HG02571 (cell line): ENCODE measurements around the gene CRB3.
"Not testable (repeated sequence)": the region's sequence is repeated elsewhere in the genome, so short reads cannot be mapped to it uniquely, and the experiment has no call there.

Experiments used
- ATAC-seq: cut with Tn5 transposase; IDR thresholded peaks from one replicate; pipeline ENCODE4 v1.9.1; 2021; ENCODE audit warnings: mild to moderate bottlenecking, moderate library complexity; ENCODE audit not compliant: unreplicated experiment

CRB3 gene

DNA sequence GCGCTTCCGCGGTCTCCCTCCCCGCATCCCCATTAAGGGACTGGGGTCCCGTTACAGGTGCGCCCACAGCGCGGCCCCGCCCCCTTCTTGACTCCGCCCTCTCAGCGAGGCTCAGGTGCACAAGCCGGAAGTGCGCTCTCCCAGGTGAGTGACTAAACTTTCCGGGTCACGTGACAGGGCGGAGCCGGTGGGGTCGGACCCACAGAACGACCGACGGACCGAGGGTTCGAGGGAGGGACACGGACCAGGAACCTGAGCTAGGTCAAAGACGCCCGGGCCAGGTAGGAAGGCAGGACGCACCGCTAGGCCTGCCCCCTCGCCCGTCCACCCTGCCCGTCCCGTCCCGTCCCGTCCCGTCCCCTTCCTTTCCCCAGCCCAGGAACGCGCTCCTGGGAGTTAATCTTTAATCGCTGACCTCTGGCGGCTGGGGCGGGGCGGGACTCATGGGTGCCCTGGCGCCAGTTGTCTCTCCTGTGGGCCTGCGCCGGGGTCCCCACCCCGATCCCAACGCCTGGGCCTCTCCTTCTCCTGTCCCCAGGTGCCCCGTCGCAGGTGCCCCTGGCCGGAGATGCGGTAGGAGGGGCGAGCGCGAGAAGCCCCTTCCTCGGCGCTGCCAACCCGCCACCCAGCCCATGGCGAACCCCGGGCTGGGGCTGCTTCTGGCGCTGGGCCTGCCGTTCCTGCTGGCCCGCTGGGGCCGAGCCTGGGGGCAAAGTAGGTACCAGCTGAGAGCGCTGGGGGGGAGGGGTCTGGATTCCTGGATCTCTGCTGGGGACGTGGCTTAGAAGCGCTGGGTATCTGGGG is at the start of gene CRB3:
TSS of gene CRB3 (plus strand) at position 202 of the 804 bp plus-strand sequence. CDS start at position 633, 431 bp downstream.
- ATAC-seq, result no peak

DNA sequence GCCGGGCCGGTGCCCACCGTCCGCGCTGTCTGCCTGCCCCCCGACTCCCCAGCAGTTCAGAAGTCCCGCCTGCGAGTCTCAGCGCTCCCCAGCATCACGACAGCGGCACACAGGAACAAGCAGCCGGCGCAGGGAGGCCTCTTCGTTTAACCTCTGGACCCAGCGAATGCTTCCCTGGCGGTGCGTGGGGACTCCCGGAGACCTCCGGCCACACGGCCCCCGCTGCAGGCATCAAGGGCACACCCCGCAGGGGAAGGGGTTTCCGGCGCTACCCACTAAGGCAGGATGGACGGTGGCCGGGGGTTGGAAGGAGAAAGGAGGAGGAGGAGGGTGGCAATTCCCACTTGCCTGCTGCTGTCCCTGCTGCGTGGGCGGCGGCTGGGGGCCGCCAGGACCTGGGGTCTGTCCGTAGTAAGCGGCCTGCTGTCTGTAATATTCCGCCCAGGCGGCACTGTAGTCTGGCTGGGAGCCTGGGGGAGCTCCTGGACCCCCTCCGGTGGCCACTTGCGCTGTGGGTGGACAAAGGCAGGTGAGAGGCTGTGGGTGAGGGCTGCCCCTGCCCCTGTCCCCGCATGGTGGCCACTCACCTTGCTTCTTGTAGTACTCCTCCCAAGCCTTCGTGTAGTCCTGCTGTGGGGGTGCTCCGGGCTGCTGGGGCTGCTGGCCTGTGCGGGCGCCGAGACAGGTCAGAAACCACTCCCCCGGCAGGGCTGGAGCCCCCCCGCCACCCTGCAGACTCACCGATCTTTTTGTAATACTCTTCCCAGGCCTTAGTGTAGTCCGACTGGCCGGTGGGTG is 49.1 kb upstream of the CRB3 start:
- no peak for ATAC-seq

- no peak for ATAC-seq
These were observed 48.4 kb upstream of the CRB3 start for GRCh38 chr19:6415591-6416190.

- no peak for ATAC-seq
These were observed 47.2 kb upstream of the CRB3 start for GRCh38 chr19:6416658-6417405.

GRCh38 chr19:6417713-6418561 is 46.1 kb upstream of the CRB3 start:
- ATAC-seq, result no peak

GRCh38 chr19:6418562-6418932 is 45.5 kb upstream of the CRB3 start:
- ATAC-seq, result no peak

DNA sequence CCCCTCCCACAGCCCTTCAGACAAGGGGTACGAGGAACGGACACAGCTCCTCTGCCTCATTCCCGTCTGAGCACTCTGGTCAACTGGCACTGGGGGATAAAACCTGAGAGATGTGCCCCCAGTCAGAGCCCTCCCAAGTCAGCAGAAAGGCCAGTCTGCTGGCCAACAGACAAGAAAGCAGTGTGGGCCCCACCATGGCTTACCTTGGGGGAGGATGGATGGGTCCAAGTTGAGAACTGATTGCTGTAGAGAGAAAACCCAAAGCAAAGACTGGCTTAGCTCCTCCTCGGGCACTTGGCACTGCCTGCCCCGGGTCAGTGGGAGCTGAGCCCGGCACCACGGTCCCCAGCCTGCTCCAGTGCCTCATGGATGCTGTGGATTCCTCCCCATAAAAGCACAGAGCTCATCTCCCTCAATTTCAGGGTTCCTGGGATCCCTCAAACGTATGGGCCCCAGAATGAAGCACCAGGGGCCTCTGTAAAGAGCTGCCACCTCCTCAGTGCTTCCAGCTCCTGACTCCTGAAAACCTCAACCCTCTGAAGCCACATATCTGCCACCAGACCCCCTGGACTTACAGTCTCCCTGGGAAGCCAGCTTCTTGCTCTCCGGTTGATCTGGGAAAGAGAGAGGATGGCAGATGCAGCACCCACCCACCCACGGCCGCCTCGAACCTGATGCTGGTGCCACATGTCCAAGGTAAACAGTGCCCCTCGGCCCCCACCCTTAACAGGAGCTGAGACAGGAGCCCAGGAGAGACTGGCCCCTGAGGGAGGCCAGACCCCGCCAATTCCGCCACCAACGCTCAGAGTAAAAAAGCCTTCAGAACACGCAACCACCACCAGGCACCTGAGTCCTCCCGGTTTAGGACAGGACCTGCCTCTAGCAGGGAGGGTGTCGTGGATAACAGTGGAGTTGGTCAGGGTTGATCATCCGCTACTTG is 42.7 kb upstream of the CRB3 start:
- no peak for ATAC-seq

DNA sequence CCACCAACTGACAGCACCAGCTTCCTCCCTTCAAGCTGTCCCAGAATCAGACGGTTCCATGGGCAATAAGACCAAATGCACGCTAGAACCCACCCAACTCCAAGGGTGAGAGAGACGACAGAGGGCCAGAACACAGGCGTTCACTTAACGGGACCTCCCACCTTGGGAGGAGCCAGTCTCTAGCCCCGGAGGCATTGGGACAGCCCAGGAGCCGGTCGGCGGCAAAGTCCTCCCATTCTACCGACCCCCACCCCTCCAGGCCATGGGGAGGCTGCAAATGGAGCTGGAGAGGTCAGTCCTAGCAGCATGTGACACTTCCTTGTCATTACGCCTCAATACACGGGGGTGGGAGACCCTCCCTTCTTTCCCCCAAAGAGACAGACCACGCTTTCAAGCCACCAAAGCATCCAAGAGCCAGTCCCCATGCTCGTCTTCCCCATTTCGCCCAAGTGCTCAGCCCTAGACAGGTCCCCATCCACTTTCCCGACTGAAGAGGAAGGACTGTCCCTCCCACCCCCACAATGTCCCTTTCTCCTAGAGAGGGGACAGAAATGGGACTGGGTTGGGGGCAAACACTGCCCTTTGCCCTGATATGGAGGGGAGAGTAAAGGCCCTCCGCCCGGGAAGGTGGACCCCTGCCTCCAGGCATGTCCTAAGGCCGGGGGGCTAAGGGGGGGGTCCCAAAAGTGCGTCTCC is 40.4 kb upstream of the CRB3 start:
- no peak for ATAC-seq

DNA sequence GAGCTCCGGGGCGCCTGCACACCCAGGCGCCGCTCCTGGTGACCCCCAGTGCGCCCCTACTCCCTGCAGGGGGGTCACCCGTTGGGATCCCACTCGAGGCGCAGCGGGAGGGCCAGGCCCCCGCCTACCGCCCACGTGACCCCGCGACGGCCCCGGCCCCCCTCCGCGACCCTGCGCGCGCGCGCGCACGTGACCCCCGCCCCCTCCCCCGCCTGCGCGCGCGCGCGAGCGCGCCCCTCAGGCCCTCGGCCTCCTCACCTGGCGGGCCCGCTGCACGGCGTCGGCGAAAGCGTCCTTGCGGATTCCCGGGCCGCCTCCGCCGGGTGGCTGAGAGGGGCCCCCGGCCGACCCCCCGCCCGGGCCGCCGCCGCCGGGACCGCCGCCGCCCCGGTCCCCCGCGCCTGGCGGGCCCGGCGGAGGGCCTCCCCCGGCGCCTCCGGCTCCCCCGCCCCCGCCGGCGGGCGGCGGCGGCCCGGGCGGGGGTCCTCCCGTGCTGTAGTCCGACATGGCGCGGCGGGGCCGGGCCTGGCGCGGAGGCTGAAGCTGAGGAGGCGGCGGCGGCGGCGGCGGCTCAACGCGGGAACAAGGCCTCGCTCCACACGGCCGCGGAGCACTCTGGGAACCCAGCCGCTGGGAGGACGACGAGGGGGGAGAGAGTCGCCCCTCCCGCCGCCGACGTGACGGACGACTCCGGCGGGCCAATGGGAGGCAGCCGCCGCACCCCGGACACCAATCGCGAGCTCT is 39.7 kb upstream of the CRB3 start, which contains the start of gene KHSRP:
TSS of gene KHSRP (minus strand) at position 617 of the 744 bp plus-strand sequence. CDS start at position 507, 110 bp downstream.
- ATAC-seq, result no peak

DNA sequence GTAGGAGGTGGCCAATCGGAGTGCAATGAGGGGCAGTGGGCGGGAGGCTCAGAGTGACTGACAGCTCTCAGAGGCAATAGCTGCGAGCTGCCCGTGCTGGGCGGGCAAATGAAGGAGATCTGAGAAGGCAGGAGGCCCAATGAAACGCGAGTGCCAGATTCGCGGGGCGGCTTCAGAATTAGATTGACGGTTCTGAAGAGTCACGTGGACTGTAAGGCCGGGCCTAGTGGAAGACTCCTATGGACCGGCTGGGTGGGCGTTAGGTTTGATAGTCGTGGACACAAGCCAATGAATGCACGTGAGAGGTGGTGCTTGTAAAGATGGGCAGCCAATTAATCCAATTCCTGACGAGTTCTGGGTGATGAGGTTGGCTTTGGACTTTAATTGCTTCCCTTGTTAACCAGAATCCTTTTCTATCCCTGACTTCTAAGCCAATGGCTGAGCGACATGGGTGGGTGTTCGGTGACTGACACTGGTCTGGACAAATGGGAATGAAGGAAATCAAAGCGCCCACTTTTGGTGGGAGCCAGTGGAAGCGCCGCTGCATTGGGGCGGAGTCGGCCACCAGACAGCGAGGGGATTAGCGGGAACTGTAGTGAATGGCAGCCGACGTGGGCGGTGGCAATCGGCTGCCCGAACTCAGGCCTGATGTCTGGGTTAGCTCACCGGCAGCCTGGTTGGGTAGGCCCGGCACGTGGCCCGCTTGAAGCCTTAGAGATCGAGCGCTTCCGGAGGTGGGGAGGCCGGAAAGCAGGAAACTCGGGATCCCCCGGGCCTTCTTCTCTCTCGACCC is 38.9 kb upstream of the CRB3 start:
- ATAC-seq, result peak; percentile 80

DNA sequence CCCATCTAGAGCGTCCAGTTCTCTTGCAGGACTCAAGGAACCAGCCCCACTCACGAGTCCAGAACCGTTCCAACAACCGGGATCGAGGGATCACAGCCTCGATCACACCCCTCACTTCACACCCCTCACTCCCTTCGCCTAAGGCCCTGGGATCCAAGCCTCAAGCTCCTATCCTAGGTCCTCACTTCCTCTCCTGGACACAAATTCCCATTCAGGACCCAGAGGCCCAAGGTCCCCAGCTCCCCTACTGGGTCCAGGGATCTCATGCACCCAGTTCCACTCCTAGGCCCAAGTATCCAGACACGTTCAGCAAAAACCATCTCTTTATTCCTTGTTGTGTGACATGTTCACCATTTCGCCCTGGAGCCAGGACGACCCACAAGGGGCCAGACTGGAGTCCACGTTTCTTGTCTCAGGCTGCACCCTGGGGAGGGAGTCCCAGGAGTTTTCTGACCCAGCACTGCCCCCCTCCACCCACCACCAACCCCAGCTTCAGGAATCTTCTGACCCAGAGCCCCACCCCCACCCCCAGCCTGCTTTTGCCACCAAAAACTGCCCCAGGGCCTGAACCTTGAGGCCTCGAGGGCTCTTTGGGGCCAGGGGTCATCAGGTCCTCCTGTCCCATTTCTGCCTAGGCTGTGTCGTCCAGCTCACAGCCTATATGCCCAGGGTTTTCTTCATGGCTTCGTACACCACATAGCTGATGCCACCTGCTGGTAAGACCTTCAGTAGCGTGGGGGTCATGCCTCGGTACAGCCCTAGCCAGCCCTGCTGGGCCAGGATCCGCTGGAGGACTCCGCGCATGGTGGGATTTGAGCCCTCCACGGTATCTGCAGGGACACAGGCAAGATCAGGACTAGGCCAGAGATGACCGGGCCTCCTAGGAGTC is 38.1 kb upstream of the CRB3 start:
- ATAC-seq, result no peak

DNA sequence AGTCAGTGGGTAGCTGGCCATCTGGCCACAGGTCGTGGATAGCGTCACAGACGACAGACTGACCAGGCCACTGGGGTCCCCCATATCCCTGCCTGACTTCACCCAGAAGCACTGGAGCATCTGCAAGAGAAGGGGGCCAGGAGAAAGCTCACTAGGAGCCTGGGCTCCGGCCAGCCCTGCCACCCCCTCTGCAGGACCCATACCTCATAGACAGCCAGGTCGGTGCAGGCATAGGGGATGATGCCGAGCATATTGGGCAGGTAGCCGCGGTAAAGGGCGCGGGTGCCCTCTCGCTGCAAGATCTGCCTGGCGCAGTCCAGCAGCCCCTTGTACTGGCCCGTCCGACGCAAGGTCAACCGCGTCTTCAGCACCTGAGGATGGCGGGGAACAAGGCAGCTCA is 36.9 kb upstream of the CRB3 start:
- ATAC-seq, result no peak

DNA sequence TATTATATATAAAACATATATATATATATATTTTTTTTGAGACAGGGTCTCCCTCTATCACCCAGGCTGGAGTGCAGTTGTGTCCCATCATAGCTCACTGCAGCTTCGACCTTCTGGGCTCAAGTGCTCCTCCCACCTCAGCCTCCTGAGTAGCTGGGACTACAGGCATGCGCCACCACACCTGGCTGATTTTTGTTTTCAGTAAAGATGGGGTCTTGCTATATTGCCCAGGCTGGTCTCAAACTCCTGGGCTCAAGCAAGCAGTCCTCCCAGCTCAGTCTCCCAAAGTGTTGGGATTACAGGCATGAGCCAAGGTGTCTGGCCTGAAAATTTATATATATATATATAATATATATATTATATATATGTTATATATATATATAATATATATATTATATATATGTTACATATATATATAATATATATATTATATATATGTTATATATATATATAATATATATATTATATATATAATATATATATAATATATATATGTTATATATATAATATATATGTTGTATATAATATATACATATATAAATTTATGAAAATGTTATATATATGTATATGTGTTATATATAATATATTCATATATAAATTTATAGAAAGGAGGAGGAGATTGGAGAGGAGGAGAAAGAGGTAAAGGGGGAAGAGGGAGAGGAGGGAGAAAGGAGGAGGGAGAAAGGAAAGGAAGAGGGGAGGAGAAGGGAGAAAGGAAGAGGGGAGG is 35.2 kb upstream of the CRB3 start:
- not testable (repeated sequence) for ATAC-seq

GRCh38 chr19:6429419-6430221 is 34.5 kb upstream of the CRB3 start:
- no peak for ATAC-seq
